HepG2 (cell line): ENCODE results near the gene TELO2.

Experiments used
- TAF1 ChIP-seq: sonication (generic); formaldehyde crosslinking; IDR thresholded peaks from 2 replicates; pipeline ENCODE4 v1.4.0; 2020; ENCODE audit warnings: missing genetic modification reagents
- ZNF670 ChIP-seq: sonication (generic); formaldehyde crosslinking; IDR thresholded peaks from 2 replicates; pipeline ENCODE4 v1.8.0; 2022; ENCODE audit warnings: mild to moderate bottlenecking, missing genetic modification reagents, borderline replicate concordance
- TF ChIP-seq, protein P1 (sequence below): sonication (generic); formaldehyde crosslinking; IDR thresholded peaks from 2 replicates; pipeline ENCODE4 v1.4.0; 2020; ENCODE audit warnings: low read depth, missing genetic modification reagents

DNA sequence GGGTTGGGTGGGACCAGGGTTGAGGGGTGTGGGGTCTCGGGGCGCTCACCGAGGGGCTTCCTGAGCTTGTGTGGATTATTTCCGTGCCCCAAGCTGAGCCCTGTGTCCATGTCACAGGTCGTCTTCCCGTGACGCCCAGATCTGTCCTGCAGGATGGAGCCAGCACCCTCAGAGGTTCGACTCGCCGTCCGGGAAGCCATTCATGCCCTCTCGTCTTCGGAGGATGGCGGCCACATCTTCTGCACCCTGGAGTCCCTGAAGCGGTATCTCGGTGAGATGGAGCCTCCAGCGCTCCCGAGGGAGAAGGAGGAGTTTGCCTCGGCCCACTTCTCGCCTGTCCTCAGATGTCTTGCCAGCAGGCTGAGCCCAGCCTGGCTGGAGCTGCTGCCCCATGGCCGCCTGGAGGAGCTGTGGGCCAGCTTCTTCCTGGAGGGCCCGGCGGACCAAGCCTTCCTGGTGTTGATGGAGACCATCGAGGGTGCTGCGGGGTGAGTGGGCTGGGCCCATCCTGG lies 1.0 kb downstream of the TELO2 start:
- TF ChIP-seq, protein P1, sequence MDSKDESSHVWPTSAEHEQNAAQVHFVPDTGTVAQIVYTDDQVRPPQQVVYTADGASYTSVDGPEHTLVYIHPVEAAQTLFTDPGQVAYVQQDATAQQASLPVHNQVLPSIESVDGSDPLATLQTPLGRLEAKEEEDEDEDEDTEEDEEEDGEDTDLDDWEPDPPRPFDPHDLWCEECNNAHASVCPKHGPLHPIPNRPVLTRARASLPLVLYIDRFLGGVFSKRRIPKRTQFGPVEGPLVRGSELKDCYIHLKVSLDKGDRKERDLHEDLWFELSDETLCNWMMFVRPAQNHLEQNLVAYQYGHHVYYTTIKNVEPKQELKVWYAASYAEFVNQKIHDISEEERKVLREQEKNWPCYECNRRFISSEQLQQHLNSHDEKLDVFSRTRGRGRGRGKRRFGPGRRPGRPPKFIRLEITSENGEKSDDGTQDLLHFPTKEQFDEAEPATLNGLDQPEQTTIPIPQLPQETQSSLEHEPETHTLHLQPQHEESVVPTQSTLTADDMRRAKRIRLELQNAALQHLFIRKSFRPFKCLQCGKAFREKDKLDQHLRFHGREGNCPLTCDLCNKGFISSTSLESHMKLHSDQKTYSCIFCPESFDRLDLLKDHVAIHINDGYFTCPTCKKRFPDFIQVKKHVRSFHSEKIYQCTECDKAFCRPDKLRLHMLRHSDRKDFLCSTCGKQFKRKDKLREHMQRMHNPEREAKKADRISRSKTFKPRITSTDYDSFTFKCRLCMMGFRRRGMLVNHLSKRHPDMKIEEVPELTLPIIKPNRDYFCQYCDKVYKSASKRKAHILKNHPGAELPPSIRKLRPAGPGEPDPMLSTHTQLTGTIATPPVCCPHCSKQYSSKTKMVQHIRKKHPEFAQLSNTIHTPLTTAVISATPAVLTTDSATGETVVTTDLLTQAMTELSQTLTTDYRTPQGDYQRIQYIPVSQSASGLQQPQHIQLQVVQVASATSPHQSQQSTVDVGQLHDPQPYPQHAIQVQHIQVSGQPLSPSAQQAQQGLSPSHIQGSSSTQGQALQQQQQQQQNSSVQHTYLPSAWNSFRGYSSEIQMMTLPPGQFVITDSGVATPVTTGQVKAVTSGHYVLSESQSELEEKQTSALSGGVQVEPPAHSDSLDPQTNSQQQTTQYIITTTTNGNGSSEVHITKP (CRISPR knock-in tag) = no peak
- no peak for TF ChIP-seq ZNF670 (CRISPR knock-in tag)
- no peak for TF ChIP-seq TAF1 (CRISPR knock-in tag)
